ENCODE results near the gene ZBTB38.

The ZBTB38 gene

DNA sequence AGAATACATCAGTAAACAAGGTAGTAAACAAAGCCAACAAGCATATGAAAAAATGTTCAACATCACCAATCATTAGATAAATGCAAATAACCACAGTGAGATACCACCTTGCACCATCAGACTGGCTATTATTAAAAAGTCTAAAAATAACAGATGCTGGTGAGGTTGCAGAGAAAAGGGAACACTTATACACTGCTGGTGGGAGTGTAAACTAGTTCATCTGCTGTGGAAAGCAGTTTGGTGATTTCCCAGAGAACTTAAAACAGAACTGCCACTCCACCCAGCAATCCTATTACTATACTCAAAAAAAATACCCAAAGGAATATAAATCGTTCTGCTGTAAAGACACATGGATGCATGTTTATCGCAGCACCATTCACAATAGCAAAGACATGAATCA lies 30.3 kb upstream of the ZBTB38 start:
- DNase-seq = no peak

DNA sequence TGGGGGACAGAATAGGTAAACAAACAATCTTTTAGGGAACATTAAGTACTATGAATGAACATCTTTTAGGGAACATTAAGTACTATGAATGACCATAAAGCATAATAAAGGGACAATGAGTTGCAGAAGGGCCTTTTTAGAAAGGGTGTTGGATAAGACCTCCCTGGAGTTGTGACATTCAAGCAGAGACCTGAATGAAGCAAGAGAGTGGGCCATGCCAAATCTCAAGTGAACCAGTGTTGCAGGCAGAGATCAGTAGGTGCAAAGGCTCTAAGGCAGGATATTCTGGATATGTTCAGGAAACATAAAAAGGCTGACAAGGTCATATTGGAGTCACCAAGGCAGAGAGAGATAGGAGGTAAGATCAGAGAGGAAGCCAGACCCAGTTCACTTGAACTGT lies 29.4 kb upstream of the ZBTB38 start:
- no peak for DNase-seq

DNA sequence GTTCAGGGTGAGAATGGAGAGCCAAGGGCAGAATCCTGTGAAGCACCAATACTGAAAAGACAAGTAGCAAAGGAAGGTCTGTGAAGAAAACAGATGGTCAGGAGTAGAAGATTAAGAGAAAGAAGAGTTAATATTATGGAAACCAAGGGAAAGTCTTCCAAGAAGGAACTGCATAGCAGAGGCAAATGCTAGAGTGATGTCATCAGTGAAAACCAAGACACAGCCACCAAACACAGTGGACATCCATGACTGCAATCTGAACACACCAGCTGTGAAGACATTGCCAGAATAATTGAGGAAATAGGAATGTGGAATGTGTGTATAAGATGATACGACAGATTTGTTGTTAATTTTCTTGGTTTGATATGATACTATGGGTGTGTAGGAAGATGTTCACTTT lies 26.8 kb upstream of the ZBTB38 start:
- no peak for DNase-seq

DNA sequence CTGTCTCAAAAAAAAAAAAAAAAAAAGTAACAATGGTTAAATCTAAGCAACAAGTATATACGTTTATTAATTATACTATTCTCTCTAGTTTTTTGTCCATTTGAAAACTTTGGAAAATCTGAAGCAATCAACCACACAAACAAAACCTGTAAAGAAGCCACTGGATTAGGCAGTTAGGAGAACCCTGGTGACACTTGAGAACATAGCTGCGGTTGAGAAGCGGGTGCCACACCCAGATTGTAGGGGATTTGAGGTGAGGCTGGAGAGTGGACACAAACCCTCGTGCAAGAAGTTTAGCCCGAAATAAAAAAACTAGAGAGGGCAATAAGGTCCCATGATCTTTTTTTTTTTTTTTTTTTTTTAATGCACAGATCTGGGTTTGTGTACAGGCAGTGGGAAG lies 25.9 kb upstream of the ZBTB38 start:
- DNase-seq = no peak

DNA sequence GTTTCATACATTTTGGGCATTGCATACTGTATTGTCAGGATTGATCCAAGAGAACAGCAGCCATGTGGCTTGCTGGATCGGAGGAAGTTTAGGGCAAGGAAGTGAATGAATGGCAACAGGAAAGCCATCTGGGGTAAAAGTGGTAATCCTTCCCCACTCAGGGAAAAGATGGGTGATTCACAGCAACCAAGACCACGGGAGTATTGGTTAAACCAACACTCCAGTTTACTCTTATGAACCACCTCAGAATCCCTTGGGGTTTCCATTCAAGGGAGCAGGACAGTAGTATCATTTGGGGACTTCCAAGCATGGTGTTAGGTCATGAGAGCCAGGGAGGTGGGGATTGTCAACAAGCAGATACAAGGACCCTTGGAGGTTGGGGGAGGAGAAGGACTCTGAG lies 25.2 kb upstream of the ZBTB38 start:
- no peak for DNase-seq

DNA sequence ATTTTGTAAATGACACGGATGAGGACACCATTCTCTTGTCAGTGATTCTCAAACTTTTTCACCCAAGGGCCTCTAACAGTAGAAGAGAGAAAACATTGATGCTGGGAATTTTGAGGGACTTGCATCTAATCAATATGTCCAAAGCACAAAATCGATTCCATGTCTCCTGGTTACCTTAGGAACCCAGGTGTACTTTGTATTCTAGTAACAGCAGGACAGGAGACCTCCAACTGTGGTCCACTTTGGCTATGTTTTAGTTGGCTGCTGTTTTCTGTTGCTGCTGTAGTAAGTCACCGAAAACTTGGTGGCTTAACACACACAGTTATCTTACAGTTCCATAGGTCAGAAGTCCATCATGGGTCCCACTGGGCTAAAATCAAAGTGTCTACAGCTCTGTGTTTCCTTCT lies 24.4 kb upstream of the ZBTB38 start:
- no peak for DNase-seq

DNA sequence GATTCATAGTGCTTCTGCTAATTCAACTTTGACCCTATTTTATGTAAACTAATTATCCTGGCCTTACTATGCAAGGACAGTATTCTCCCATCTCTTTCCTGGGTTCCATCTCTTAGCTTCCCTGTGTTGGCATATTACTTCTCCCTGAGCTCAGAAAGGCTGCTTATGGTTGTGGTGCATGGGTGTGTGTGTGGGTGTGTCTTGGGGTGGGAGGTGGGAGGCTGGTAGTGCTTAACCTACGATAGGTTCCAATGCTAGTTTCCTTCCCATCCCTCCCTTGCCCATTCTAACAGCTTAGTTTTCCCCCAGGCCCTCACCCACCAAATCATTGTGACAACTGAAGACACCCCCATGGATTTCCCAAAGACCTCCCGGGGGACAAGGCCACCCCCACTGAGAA lies 22.8 kb upstream of the ZBTB38 start:
- DNase-seq = no peak

DNA sequence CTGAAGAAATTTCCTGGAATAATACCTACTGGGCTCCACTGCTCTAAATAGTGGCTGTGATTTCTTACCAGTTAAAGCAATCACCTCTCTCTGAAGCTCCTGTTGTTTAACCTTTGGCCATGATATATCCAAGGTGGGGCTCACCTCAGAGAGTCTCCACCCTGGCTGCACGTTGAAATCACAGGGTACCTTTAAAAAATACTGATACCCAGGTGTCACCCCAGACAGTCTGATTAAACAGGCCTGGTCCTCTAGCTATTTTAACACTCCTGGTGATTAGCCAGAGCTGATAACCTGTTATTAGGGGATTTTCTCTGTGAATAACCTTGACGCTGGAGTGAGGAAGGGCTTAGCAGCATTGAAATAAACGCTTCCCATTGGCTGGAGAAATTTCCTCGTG lies 22.3 kb upstream of the ZBTB38 start:
- DNase-seq = no peak

DNA sequence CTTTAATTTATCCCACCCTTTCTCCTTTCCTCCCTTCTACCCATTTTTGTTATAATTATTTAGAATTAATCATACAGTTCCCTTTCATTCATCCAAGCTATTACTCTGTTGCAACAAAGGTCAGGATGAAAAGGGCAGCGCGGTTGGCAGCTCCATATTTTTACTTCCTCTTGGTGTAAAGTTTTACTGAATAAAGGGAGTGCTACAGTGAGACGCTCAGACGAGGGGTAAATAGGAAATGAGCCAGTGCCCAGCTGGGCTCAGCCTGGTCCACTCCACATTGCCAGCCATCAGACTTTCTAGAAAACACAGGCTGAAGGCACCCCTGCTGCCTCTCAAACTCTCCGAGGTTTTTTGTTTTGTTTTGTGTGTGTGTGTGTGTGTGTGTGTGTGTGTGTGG lies 21.9 kb upstream of the ZBTB38 start:
- no peak for DNase-seq

DNA sequence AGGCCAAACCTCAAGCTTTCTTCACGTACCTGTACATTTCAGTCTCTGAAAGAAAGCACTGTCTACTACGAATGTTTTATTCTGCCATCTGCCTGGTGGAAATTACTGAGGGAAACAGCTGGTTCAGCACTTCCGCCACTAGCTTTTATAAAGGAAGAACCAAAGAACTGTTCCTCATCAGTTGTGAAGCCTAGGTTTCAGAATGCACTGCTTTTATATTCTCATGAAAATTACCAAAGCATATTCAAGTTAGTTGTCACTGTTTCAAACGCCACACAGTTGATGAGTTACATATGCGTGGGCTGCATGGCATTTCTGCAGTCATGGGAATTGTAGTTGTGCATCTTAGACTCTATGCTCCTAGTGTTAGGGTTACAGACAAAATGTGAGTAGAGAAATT lies 21.5 kb upstream of the ZBTB38 start:
- DNase-seq = no peak

DNA sequence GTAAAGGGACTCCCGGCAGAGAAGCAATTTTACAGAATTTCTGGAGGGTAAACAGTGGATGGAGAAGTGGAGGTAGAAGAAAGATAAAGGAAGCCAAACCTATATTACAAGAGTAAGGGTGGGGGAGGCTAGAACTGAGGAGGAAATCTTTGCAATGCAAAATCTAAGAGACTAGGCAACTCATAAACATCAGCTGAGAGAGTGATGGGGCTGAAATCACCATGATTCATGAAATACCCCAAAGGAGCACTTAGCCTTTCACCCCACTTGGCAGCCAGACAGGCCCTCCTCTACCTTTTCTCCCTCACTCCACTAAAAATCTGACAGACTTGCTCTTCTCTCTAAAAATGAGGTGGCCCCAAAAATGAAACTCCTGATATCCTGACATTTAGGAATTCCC lies 19.5 kb upstream of the ZBTB38 start:
- no peak for DNase-seq

DNA sequence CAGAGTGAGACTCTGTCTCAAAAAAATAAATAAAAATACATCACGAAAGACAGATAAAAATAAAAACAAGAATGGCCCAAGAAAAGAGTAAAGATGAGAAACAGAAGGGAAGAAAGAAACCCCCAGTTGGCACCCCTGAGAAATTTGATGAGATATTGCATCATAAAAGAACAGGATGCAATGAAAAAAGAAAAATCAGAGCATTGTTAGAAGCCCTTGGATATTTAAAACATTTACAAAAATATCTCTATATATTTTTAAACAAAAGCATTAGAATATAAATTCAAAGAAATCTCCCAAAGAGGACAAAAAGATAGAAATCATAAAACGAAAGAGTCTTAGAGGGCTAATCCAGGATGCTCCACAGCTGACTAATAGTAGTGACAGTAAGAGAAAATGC lies 18.6 kb upstream of the ZBTB38 start:
- DNase-seq = no peak

DNA sequence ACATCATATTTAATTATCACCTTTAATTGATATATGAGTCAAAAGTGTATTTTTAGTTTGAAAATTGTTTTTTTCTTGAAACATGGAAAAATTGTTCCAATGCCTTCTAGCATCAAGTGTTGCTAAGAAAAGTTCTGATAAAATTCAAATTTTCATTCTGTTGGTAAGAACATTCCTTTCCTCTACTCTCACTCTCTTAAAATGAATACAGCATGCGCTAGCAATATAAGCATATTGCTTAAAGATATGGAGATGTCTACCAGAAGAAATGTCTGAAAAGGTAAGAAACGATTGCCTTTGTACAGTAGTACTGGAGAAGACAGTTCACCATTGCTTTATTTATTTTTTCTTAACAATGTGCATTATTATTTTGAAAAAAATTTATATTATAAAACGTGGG lies 17.6 kb upstream of the ZBTB38 start:
- no peak for DNase-seq

DNA sequence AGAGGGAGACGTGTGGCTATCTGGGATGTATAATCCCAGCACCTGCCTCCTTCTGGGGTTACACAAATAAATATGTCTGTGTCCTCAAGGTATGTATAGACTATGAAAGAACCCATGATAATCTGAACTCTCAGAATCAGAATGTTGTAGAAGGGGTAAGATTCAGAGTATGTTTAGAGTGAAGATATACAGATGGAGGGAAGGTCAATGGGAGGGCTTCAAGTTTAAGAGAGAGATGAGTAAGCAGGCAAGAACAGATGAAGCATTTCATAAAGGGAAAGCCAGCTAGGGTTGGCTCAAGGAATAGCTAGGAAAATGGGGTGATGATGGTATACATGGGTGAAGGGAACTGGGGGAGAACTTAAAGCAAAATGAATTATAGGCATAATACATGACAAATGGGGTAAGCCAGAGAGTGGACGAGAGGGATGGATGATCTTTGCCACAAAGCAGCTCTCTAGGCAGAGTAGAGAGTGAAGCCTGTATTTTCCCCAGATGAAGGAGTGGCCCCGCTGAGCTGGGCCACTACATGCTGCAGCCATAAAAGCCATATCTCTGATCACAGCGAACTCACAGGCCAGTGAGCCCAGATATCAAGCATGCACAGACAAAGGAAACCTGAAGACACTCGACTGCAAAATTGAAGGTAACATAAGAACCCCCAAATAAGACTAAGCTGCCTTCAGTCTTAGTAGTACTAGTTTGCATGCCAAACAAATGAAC lies 15.9 kb upstream of the ZBTB38 start:
- no peak for DNase-seq

DNA sequence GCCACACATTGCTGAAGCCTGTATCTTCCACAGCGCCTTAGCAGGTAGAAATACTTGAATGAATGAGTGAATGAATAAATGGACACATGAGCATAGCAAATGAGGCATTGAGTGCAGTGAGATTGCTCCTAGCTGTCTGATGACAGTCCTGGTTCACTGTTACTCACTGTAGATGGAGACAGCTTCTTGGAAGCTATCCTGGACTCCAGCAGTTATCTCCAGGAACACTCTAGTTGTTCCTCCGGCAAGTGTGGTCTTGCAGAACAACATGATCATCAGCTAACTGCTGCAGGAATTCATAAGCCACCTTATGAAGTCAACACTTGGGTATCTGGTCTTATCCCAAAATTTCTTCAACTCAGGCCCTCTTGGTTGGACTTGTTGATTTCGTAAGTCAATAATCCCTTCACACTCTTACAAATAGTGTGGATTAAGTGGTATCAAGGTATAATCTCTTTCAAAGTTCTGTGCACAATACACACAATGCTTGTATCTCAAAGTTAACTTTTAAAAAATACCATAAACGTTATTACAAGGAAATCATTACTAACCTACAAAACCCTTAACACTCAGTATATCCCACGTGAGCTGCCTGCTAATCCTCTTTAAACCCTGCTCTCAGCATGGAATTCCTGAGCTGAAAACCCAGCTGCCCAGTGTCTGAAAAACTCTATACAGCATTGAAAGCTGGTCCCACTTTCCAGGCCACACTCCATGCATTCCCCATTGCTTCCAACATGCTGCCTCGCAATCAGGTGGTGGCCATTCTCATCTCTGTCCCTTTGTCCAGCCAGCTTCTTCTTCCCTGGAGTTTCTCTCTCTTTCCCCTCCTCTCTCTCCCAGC lies 14.4 kb upstream of the ZBTB38 start:
- peak in 1 of 2 experiments; percentile 33 for DNase-seq

DNA sequence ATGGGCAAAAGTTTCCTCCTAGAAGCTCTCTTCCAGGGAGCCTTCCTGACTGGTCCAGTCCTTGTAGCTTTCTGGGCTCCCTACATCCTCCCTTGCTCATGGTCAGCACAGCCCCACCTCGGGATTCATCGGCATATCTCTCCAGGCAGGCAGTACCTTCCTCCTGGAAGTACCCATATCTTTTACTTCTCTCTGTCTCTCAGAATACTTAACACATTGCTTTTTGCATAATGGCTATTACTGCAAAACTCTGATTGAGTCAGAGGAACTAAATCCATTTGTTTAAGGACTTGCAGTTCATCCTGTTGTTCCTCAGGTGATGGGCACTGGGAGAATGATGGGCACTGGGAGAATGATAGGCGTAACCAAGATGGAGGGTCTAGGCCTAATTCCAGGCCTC lies 13.8 kb upstream of the ZBTB38 start:
- no peak for DNase-seq

DNA sequence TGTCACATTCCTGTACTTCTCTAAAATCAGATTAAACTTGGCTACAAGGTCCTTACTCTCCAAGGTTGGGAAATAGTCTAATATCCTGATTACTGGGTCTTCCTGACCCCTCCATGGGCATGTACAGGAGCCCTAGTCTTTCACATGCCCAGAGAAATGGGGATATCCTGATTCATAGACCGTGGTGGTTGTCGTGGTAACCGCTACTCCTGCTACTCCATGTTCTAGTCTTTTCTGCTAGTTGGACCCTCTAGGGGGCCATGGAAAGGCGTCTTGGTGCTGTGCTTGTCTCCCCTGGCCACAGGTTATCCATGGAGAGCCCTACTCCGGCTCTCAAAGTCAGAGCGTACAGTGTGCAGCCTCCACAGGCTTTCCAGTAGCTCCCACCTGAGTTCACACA lies 13.1 kb upstream of the ZBTB38 start:
- no peak for DNase-seq

DNA sequence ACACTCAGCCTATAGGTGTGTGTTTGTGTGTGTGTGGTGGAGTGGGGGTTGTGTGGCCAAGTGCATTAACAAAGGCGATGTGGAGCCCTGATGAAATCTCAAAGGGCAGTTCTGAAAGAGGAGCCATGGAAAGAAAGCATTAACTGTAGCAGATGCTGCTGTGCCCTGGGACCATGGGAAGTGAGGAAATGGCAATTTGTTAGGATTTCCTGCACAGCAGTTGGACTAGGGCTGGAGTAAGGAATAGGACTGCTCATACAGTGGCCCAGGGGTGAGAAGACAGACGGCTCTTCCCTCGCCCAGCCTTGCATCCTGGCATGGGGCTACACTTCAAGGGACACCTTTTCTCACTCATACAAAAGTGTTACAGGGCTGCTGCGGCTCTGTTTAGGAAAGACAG lies 12.3 kb upstream of the ZBTB38 start:
- DNase-seq = no peak

DNA sequence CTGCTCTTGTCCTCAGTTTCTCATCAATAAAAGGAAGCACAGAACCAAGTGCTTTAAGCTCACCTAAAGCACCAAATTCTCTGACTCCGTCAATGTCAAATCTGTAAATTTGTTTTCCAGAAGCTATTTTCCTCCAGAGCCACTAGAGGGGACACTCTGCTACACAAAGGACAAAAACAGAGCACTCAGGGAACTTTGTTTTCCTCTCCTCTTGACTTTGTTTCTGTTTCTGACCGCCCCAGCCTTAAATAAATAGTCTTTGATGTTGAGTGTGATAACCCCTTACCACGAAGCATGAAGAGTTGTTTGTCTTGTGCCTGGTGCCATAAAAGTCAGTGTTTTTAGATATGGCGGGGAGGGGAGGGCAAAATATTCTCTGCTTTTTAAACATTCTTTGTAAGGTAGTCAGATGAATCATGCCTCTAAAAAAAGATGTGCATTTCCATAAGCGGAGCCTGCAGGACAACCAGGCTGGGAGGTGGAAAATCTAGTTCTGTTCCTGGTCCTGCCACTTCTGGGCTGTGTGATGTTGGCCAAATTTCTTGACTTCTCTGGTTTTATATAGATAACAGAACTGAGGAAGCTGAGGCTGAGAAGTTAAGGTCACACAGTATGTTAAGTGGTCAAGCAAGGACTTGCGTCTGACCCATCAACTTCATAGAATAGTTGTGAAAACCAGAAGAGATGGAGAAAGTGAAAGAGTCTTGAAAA lies 7.3 kb upstream of the ZBTB38 start:
- DNase-seq = peak; percentile 16 to 50

DNA sequence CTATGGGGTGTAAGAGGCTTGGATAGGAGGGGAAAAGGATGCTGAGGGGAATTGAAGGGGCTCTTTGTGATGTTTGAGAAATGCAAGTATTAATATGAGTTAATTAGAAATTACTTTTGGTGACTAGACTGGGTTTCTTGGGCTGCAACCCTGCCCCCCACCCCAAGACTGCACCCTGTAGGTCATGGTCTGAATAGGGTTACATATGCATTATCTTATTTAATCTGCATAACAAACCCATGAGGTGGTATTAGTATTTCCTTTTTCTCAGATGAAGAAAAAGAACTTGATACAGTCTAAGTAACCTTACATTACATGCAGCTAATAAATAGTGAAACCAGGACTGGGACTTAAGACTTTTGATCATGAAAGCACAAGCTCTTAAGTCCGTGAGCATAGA lies 5.6 kb upstream of the ZBTB38 start:
- DNase-seq = no peak

DNA sequence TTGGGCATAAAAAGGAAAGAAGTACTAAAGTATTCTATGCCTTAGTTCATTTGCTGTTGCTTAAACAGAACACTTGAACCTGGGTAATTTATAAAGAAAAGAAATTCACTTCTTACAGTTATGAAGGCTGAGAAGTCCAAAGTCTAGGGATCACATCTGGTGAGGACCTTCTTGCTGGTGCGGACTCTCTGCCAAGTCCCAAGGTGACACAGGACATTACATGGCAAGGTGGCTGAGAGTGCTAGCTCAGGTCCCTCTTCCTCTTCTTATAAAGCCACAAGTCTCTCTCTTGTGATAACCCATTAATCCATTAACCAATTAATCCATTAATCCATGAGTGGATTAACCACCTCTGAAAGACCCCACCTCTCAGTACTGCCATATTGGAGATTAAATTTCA lies 3.1 kb upstream of the ZBTB38 start:
- DNase-seq = no peak

DNA sequence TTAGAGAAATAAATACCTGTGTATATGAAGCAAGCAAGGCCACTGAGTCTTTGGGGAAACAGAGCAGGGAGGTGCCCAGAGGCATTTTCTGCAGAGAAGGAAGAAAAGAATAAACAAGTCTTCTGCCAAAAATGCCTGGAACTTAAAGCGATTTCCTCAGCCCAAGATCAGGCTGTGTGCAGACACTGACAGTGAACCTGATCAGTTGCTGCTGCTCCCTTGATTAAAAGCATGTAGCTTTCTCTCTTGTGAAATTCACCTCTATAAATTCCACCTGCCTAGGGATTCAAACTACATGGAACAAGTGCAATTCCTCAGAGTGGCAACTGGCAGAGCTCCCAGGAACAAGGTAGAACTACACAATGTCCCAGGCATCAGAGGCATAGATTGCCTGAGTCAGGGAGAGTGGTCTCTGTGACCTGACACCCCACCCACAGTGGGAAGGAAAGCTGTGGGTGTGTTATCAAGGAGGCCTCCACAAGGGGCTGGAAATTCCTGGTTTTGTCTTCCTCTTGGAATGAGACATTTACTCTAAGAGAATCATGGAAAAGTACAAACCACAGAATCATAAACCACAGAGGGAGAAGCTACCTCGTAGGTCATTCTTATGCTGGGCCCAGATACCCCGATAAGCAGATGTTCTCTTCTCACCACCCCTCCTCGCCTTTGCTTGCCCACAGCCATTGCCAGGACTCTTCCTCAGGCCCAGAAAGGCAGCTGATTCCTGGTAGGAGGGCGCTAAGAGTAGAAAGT lies 1.8 kb upstream of the ZBTB38 start:
- no peak for DNase-seq

DNA sequence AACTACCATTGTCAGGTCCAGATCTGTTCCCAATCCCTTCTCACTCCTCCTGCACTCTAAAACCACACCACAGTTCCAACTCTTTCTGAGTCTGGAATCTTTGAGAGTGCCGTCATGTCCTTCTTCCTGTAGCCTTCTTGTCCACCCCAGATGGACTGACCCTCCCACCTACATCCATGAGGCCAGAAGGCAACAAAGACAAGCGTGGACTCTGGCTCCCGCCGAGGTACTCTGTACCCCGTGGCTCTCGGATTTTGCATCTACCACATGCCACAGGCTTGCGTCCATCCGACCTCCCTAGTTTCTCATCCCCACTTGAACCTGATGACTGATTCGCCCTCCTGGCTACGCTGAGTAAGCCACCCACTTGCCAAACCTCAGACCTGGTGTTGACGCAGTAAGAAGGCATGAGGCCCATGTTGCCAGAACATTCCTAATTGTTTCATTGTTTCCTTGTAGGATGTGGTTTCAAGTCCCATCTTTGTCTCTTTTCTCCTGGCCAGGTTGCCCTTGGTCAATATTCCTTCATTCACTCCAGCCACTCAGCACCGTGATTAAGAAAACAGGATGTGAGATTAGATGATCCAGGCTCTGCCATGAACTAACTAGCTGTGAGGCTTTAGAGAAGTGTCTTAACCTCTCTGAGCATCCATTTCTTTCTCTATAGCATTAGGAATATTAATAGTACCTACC lies 1.1 kb upstream of the ZBTB38 start:
- DNase-seq = no peak
